H9 (cell line): ENCODE data around the gene DAAM2. TPM values are rescaled to one million over a fixed set of nuclear protein-coding genes. Genes with fewer than 3 reads are reported as not detected.

Experiments
- DNase-seq: peaks from one replicate; pipeline ENCODE4 v3.0.0-alpha.2; 2017
- H2AFZ ChIP-seq: one replicate; pipeline ENCODE4 v1.6.1; 2013; ENCODE audit warnings: mild to moderate bottlenecking, low read length, control low read depth, moderate library complexity
- H2AK5ac ChIP-seq: 2 replicates; pipeline ENCODE4 v1.6.1; 2013; ENCODE audit warnings: low read length, control low read depth, mixed read lengths; ENCODE audit not compliant: insufficient read length
- H2BK120ac ChIP-seq: one replicate; pipeline ENCODE4 v1.6.1; 2013; ENCODE audit warnings: low read depth, mild to moderate bottlenecking, low read length, control low read depth, inconsistent platforms; ENCODE audit not compliant: poor library complexity, severe bottlenecking
- H2BK12ac ChIP-seq: 2 replicates; pipeline ENCODE4 v1.6.1; 2013; ENCODE audit warnings: low read length, control low read depth, mixed read lengths, low read depth; ENCODE audit not compliant: insufficient read length
- H2BK15ac ChIP-seq: 2 replicates; pipeline ENCODE4 v1.6.1; 2013; ENCODE audit warnings: low read depth, low read length, control low read depth
- H2BK20ac ChIP-seq: one replicate; pipeline ENCODE4 v1.6.1; 2013; ENCODE audit warnings: low read depth, mild to moderate bottlenecking, low read length, control low read depth, inconsistent platforms; ENCODE audit not compliant: poor library complexity, severe bottlenecking
- H2BK5ac ChIP-seq: 2 replicates; pipeline ENCODE4 v1.6.1; 2013; ENCODE audit warnings: low read length, control low read depth, mixed read lengths; ENCODE audit not compliant: insufficient read length
- H3K14ac ChIP-seq: 2 replicates; pipeline ENCODE4 v1.6.1; 2013; ENCODE audit warnings: low read length, control low read depth; ENCODE audit not compliant: insufficient read depth
- H3K18ac ChIP-seq: 2 replicates; pipeline ENCODE4 v1.6.1; 2013; ENCODE audit warnings: low read depth, mild to moderate bottlenecking, mixed read lengths, low read length, control low read depth; ENCODE audit not compliant: insufficient read length
- H3K23ac ChIP-seq: 2 replicates; pipeline ENCODE4 v1.6.1; 2013; ENCODE audit warnings: low read length, control low read depth, mixed read lengths, low read depth; ENCODE audit not compliant: insufficient read length
- H3K23me2 ChIP-seq: 2 replicates; pipeline ENCODE4 v1.6.1; 2013; ENCODE audit warnings: low read depth, mild to moderate bottlenecking, mixed read lengths, low read length, control low read depth; ENCODE audit not compliant: insufficient read length, poor library complexity, severe bottlenecking
- H3K27ac ChIP-seq: 2 replicates; pipeline ENCODE4 v1.5.1; 2013; ENCODE audit warnings: low read length, control low read depth, mixed read lengths, low read depth; ENCODE audit not compliant: insufficient read length
- H3K27me3 ChIP-seq: 2 replicates; pipeline ENCODE4 v1.6.1; 2013; ENCODE audit warnings: low read length, control low read depth, inconsistent platforms; ENCODE audit not compliant: insufficient read depth
- H3K4ac ChIP-seq: 2 replicates; pipeline ENCODE4 v1.6.1; 2013; ENCODE audit warnings: low read depth, mild to moderate bottlenecking, control low read depth, inconsistent platforms, low read length, moderate library complexity
- H3K4me1 ChIP-seq: 2 replicates; pipeline ENCODE4 v1.6.1; 2013; ENCODE audit warnings: low read length, control low read depth, inconsistent platforms; ENCODE audit not compliant: insufficient read depth
- H3K4me2 ChIP-seq: 2 replicates; pipeline ENCODE4 v1.6.1; 2013; ENCODE audit warnings: low read length, control low read depth, mixed read lengths; ENCODE audit not compliant: insufficient read length, insufficient read depth
- H3K56ac ChIP-seq: 2 replicates; pipeline ENCODE4 v1.6.1; 2013; ENCODE audit warnings: low read depth, mild to moderate bottlenecking, mixed read lengths, low read length, control low read depth; ENCODE audit not compliant: insufficient read length
- H3K79me1 ChIP-seq: 2 replicates; pipeline ENCODE4 v1.6.1; 2013; ENCODE audit warnings: low read depth, mild to moderate bottlenecking, moderate library complexity, low read length, control low read depth, inconsistent platforms; ENCODE audit not compliant: insufficient read depth, poor library complexity, severe bottlenecking
- H3K79me2 ChIP-seq: 2 replicates; pipeline ENCODE4 v1.6.1; 2013; ENCODE audit warnings: low read length, control low read depth, inconsistent platforms; ENCODE audit not compliant: insufficient read depth
- H3K9ac ChIP-seq: 2 replicates; pipeline ENCODE4 v1.6.1; 2013; ENCODE audit warnings: low read length, control low read depth, mixed read lengths; ENCODE audit not compliant: insufficient read length; ENCODE audit errors: extremely low read depth
- H3K9me3 ChIP-seq: one replicate; pipeline ENCODE4 v1.6.1; 2013; ENCODE audit warnings: low read depth, low read length, inconsistent platforms; ENCODE audit not compliant: control insufficient read depth
- H3T11ph ChIP-seq: one replicate; pipeline ENCODE4 v1.6.1; 2013; ENCODE audit warnings: mild to moderate bottlenecking, low read length, control low read depth, inconsistent platforms
- H4K20me1 ChIP-seq: one replicate; pipeline ENCODE4 v1.6.1; 2013; ENCODE audit not compliant: control insufficient read depth, insufficient read length, insufficient read depth
- H4K5ac ChIP-seq: 2 replicates; pipeline ENCODE4 v1.6.1; 2013; ENCODE audit warnings: low read depth, mild to moderate bottlenecking, mixed read lengths, low read length, control low read depth; ENCODE audit not compliant: insufficient read length
- H4K8ac ChIP-seq: replicated peaks from 2 replicates; pipeline ENCODE4 v1.6.1; 2013; ENCODE audit warnings: low read length, control low read depth, mixed read lengths, low read depth; ENCODE audit not compliant: insufficient read length
- H4K91ac ChIP-seq: 2 replicates; pipeline ENCODE4 v1.6.1; 2013; ENCODE audit warnings: low read depth, mild to moderate bottlenecking, moderate library complexity, mixed read lengths, low read length, control low read depth; ENCODE audit not compliant: insufficient read length
- H3K27ac Mint-ChIP-seq, 3 experiments: 2 replicates in 2 of 3; 3 replicates in 1 of 3; pipeline ENCODE4 v1.8.0; 2020 to 2021; ENCODE audit warnings: mixed read lengths in 3 of 3, mild to moderate bottlenecking in 1 of 3, moderate library complexity in 1 of 3
- H3K27me3 Mint-ChIP-seq: 2 replicates; pipeline ENCODE4 v1.8.0; 2021; ENCODE audit warnings: low read depth, mild to moderate bottlenecking, moderate library complexity, mixed read lengths
- H3K36me3 Mint-ChIP-seq, 3 experiments: 2 replicates in 2 of 3; 3 replicates in 1 of 3; pipeline ENCODE4 v1.8.0; 2020 to 2021; ENCODE audit warnings: low read depth in 3 of 3, mixed read lengths in 3 of 3; ENCODE audit not compliant: insufficient read depth in 1 of 3
- H3K4me1 Mint-ChIP-seq, 2 experiments: 2 replicates each; pipeline ENCODE4 v1.8.0; 2020; ENCODE audit warnings: mixed read lengths in 2 of 2
- H3K4me3 Mint-ChIP-seq, 2 experiments: 2 replicates in 1 of 2; 3 replicates in 1 of 2; pipeline ENCODE4 v1.8.0; 2020 to 2021; ENCODE audit warnings: mild to moderate bottlenecking in 2 of 2, mixed read lengths in 2 of 2, moderate library complexity in 1 of 2
- H3K9me3 Mint-ChIP-seq, 2 experiments: 2 replicates in 1 of 2; 3 replicates in 1 of 2; pipeline ENCODE4 v1.8.0; 2020; ENCODE audit warnings: mild to moderate bottlenecking in 2 of 2, mixed read lengths in 2 of 2, moderate library complexity in 1 of 2
- WGBS: extraction: QIAGEN DNeasy Blood & Tissue Kit; methylation state at CpG from one replicate; pipeline ENCODE4 v1.1.7; 2013; ENCODE audit warnings: missing lambda C conversion rate, low lambda C conversion rate, mixed read lengths; ENCODE audit not compliant: insufficient read length; ENCODE audit errors: extremely low coverage; 5-methylcytosine and 5-hydroxymethylcytosine counted together
- total RNA-seq: library from RNA; stranded (reverse); gene quantifications from 2 replicates; pipeline ENCODE4 v1.2.1, GENCODE V29; 2021
- TF ChIP-seq, protein P1 (sequence below): fragments of 200-600 bp; sonication (generic); conservative IDR thresholded peaks from 3 replicates; pipeline ENCODE4 v1.8.0; 2021; ENCODE audit warnings: antibody characterized with exemption, mild to moderate bottlenecking

Gene DAAM2
- total RNA-seq, 1 experiment from 2014 or later: 1.1 TPM

DNA sequence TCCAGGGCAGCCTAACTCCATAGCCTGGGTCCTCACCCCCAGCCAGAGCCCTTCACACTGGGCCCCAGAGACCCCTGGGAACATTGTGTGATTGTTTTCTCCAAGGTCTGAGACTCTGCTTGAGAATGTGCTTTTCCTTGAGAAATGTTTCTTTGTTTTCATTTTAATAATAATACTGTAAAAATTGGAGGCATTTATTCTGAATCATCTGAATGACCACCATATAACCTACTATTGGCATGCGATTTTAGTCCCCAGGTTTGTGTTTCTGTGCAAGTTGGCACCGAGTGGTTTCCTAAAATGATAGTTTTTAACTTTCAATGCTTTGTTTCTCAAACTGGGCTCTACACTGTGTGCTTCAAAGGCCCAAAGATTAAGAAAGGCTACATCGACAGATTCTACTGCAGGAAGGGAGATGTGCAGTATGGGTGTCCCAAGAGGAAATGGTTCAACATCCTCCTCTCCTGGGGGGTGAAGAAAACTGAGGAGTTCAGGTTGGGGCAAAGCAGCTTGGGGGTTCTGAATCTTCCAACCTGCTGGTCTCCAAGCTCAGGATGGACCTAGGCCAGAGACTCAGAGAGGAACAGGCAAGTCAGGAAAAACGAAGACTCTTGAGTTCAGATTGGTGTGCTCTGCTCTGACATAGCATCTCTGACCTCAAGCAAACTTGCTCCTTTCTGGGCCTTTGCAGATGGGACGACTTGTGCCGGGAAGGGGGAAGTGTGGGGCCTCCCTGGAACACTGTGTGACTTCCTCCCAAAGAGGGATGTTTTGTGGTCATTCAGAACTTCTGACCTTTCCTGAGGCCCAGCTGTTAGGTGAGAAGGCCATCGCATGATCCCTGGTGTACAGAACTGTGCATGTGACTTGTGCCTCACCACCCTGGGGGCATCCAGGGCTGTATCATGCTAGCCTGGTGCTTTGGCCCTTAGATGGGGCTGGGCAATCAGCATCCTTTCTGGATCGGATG is 31.0 kb downstream of the DAAM2 start:
- Histone ChIP-seq H2AFZ (no peak overlapping the region), H4K8ac (no peak overlapping the region), H3K18ac (no peak overlapping the region), H2BK20ac (no peak overlapping the region), H3K23me2 (no peaks in the 10 kb centered on the region), H4K20me1 (no peaks in the 10 kb centered on the region), H3K27me3 (no peaks in the 10 kb centered on the region), H3K14ac (no peak overlapping the region), H4K5ac (no peak overlapping the region), H3T11ph (no peak overlapping the region), H3K9ac (no peak overlapping the region), H2BK15ac (no peak overlapping the region), H3K4me1 (peaks cover 3% of the 10 kb centered on the region), H3K56ac (no peak overlapping the region), H2BK5ac (no peak overlapping the region), H3K4ac (no peak overlapping the region), H2AK5ac (no peak overlapping the region), H3K79me2 (no peaks in the 10 kb centered on the region), H3K4me2 (no peak overlapping the region), H4K91ac (no peak overlapping the region), H3K9me3 (no peaks in the 10 kb centered on the region), H3K79me1 (no peaks in the 10 kb centered on the region), H2BK12ac (no peak overlapping the region), H2BK120ac (no peak overlapping the region), H3K23ac (no peak overlapping the region), H3K27ac (no peak overlapping the region)
- no peak overlapping the region for H3K4me3 Mint-ChIP-seq
- TF ChIP-seq, protein P1, sequence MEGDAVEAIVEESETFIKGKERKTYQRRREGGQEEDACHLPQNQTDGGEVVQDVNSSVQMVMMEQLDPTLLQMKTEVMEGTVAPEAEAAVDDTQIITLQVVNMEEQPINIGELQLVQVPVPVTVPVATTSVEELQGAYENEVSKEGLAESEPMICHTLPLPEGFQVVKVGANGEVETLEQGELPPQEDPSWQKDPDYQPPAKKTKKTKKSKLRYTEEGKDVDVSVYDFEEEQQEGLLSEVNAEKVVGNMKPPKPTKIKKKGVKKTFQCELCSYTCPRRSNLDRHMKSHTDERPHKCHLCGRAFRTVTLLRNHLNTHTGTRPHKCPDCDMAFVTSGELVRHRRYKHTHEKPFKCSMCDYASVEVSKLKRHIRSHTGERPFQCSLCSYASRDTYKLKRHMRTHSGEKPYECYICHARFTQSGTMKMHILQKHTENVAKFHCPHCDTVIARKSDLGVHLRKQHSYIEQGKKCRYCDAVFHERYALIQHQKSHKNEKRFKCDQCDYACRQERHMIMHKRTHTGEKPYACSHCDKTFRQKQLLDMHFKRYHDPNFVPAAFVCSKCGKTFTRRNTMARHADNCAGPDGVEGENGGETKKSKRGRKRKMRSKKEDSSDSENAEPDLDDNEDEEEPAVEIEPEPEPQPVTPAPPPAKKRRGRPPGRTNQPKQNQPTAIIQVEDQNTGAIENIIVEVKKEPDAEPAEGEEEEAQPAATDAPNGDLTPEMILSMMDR: no peak
- no peak for DNase-seq
- H3K9me3 Mint-ChIP-seq: no peaks in the 10 kb centered on the region
- no CpG with 5 or more reads among the region's 8 CpGs for WGBS
- no peak overlapping the region for H3K27ac Mint-ChIP-seq
- H3K27me3 Mint-ChIP-seq: peaks cover 18% of the 10 kb centered on the region
- H3K4me1 Mint-ChIP-seq: peaks cover 23 to 43% of the 10 kb centered on the region in 2 experiments
- H3K36me3 Mint-ChIP-seq: no peaks in the 10 kb centered on the region
